ENCODE results near the gene PCK2.

The PCK2 gene

GRCh38 chr14:24121210-24121609, 27.1 kb downstream of the PCK2 start:
- no peak for DNase-seq

GRCh38 chr14:24122416-24122815, 28.3 kb downstream of the PCK2 start:
- DNase-seq = no peak

DNA sequence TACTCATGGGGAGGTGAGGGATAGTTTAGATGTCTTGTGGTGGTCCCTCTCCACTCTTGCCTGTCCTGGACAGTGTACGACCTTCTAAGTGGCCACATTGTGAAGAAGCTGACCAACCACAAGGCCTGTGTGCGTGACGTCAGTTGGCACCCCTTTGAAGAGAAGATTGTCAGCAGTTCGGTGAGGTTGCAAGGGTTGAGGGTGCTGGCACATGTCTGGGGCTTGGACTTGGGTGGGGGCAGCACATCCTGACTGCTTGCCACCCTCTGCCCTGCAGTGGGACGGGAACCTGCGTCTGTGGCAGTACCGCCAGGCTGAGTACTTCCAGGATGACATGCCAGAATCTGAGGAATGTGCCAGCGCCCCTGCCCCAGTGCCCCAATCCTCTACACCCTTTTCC, 28.8 kb downstream of the PCK2 start:
- no peak for DNase-seq

DNA sequence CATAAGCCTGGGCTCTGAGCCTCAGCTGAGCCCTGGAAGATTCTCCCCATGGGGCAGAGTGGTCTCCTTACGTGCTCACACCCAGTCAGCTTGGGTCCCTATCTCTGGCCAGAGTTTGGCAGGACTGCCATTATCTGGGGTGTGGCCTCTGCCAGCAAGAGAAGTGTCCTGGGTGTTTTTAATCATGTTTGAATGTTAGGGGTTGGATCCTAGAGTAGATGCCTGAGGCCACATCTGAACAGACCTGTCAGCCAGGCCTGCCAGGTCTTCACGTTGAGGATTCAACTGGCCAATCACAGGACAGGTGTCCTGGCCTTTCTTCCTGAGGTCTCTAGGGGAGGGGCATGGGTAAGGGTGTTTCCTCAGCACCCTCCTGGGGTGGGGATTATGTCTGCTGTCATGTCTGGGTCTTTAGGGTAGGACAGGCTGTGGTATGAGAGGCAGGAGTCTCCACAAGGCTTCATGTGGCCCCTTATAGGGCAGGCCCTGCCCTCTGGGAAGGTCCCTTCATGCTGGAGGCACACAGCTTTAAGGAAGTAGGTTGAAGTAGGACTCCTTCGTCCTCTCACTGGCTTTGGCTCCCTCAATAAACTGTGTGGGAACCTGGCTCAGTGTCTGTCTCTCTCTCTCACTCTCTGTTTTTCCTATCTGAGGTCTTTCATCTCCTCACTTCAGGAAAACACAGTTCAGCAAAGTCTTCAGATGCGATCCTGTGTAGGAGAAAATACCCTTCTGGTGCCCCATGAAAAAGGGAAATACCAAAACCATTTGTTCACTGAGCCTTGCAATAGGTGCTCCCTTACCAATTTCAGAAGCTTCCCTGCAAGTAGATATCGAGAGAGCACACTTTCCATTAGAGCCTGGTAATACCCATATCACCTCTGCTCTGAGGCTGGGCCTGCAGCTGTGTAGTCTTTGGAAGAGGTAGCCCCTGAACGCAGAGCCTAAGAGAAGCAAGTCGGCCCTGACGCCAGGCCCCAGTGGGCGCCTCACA, 29.6 kb downstream of the PCK2 start:
- no peak for DNase-seq

DNA sequence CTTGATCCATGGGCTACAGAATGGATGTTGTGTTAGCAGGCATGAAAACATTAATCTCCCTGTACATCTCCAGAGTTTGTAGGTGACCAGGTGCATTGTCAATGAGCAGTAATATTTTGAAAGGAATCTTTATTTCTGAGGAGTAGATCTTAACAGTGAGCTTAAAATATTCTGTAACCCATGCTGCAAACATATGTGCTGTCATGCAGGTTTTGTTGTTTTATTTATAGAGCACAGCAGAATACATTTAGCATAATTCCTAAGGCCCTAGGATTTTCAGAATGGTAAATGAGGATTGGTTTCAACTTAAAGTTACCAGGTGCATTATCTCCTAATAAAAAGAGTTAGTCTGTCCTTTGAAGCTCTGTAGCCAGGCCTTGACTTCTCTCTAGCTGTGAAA, 32.8 kb downstream of the PCK2 start:
- peak in 1 of 2 donors; percentile 2 for DNase-seq

DNA sequence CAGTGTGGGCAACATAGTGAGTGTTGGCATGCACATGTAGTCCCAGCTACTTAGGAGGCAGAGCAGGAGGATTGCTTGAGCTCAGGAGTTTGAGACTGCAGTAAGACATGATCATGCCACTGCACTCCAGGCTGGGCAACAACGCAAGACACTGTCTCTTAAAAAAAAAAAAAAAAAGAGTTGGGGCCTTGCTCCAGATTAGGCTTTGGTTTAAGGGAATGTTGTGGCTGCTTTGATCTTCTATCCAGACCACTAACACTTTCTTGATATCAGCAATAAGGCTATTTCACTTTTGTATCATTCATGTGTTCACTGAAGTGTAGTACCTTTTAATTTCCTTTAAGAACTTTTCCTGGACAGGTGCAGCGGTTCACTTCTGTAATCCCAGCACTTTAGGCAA, 33.6 kb downstream of the PCK2 start:
- no peak for DNase-seq

DNA sequence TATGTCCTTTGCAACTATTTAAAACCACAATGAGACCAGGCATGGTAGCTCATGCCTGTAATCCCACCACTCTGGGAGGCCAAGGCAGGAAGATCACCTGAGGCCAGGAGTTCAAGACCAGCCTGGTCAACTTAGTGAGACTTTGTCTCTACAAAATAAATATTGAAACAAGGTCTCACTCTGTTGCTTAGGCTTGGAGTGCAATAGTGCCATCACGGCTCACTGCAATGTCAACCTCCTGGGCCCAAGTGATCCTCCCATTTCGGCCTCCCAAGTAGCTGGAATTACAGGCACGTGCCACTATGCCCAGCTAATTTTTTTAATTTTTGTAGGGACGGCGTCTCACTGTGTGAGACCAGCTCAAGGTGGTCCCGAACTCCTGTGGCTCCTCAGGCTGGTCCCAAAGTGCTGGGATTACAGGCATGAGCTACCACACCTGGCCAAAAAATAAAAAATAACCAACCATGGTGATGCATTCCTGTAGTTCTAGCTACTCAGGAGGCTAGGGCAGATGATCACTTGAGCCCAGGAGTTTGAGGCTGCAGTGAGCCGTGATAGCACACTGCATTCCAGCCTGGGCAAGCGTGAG, 35.4 kb downstream of the PCK2 start:
- DNase-seq = no peak

- no peak for DNase-seq
These were observed 36.2 kb downstream of the PCK2 start, which contains the start of gene FITM1 for GRCh38 chr14:24130380-24130716. Gene FITM1 (plus strand): TSS chr14:24130659. CDS start chr14:24131564, 905 bp downstream.

DNA sequence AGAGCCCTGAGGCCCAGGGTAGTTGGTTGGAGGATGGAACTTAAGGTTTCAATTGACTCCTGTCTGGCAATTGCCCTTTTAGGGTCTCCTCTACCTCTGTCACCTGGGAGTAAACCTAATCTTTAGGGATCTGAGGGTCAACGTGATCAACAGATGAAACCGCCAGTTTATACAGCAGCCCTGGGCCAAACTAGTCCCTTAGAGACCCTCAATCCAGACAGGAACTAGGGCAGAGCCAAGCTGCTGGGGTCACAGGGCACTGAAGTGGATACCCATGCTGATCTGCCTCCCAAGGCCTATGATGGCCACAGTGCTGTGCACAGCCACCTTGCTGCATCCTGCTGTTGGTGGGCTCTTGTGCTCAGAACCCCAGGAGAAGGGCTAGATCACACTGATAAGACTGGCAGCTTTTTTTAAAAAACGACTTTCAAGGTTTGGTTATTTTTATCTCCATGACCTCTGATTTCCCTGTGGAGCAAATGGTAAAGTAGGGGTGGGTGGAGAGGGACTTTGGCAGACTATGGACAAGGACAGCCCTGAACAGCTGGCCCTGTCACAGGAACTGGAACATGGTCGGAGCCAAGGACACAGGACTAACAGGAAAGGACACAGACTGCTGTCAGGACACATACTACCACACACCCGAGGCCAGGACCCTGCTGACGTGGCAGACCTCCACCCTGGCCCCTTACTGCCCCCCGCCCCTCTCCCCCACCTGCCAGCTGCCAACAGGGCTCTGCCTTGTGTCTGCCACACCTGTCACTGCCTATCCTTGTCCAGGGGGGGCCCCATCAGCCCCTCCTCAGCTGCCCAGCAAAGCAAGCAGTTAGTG, 36.8 kb downstream of the PCK2 start:
- no peak for DNase-seq

DNA sequence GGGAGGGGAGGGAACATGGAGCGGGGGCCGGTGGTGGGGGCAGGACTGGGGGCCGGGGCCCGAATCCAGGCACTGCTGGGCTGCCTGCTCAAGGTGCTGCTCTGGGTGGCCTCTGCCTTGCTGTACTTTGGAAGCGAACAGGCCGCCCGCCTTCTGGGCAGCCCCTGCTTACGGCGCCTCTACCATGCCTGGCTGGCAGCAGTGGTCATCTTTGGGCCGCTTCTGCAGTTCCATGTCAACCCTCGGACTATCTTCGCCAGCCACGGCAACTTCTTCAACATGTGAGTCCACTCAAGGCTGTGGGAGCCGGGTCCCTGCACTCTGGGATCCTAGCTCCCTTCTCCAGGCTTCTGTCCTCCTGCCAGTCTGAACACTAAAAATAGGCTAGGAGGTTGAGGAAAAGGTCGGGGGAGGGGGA, 37.4 kb downstream of the PCK2 start:
- DNase-seq = no peak

GRCh38 chr14:24132061-24132685, 38.1 kb downstream of the PCK2 start:
- DNase-seq = no peak

- no peak for DNase-seq
These were observed 38.9 kb downstream of the PCK2 start for GRCh38 chr14:24132976-24133375.

- DNase-seq = no peak
These were observed 39.6 kb downstream of the PCK2 start for GRCh38 chr14:24133735-24134134.

DNA sequence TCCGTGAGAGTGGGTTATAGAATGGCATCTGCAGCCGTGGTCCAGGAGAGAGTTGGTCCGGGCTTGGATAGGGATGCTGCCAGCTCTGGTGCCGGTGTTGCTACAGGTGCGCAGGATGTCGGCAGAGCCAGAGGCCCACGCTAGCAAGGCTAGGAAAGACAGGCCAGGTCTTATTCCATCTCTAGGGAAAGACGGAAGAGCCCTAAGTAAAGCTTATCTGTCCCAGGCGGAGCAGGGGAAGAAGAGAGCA, 41.4 kb downstream of the PCK2 start:
- DNase-seq = no peak

DNA sequence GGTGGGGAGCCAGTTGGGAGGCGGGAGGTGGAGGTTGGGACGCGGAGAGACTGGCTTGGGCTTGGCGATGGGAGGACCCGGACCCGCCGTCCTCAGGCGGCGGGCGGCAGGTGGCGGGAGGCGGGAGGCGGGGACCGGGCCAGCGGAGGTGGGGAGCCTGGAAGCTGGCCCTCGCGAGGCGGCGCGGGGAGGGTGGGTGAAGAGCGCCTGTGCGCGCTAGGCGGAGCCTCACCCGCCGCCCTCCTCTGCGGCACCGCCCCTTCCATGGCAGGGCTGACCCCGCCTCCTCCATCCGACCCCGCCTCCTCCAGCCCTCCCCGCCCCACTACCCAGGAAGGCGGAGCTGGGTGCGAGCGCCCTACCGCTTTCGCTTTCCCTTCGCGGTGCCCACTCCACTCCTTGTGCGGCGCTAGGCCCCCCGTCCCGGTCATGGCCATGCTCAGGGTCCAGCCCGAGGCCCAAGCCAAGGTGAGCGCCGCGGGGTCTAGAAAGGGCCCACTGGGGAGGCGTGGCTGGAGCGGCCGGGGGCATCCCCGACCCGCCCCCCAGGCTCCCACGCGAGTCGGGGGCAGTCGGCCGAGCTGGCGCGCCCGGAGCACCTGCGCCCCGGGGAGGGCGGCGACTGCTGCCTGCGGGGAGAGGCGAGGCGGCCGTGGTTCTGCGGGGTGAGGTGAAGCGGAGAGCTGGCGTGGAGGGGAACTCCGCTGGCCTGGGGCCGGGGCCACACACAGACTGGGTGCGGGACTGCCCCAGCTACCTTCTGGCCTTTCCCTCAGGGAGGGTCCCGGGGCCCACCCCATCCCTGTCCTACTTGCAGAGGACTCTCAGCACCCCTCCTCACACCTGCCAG, 41.9 kb downstream of the PCK2 start, which contains the start of gene PSME1:
Gene PSME1, plus strand, starts transcription at position 361 of the 850 bp plus-strand sequence. Its CDS starts 69 bp downstream, at position 430.
- peak; percentile 90 to 91 for DNase-seq

- no peak for DNase-seq
These were observed 42.8 kb downstream of the PCK2 start for GRCh38 chr14:24136684-24137528.

DNA sequence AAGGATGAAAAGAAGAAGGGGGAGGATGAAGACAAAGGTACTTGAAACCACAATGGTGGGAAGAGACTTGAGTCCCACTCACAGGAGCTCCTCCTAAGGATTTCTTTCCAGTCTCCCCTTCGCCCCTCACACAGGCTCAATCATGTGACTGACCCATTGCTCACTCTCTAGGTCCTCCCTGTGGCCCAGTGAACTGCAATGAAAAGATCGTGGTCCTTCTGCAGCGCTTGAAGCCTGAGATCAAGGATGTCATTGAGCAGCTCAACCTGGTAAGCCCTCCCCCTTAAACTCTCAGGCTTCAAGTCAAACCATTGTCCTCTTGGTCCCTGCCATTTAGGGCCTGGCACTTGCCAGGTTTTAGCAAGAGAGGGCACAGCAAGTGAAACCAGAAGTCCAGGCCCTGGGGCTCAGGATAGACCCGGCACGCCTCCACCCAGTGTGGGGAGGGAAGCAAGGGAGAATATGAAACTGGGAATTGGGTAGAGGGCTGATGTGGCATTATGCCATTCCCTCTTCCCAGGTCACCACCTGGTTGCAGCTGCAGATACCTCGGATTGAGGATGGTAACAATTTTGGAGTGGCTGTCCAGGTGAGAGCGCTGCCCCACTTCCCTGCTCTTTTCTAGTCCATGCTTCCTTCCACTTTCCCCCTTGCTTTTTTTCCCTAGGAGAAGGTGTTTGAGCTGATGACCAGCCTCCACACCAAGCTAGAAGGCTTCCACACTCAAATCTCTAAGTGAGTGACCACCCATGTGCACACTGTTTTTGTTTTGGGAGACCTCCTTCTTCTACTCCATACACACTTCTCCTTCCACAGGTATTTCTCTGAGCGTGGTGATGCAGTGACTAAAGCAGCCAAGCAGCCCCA, 43.7 kb downstream of the PCK2 start:
- DNase-seq = no peak

GRCh38 chr14:24138396-24139271, 44.5 kb downstream of the PCK2 start:
- no peak for DNase-seq

Measured in hippocampal formation (tissue), 2 donors.